HG02870 (cell line): ENCODE results near the gene LHB.
"Not testable (repeated sequence)": the region's sequence is repeated elsewhere in the genome, so short reads cannot be mapped to it uniquely, and the experiment has no call there.

Experiments used
- ATAC-seq: cut with Tn5 transposase; IDR thresholded peaks from one replicate; pipeline ENCODE4 v1.9.1; 2021; ENCODE audit warnings: mild to moderate bottlenecking, moderate library complexity; ENCODE audit not compliant: unreplicated experiment

Gene LHB

DNA sequence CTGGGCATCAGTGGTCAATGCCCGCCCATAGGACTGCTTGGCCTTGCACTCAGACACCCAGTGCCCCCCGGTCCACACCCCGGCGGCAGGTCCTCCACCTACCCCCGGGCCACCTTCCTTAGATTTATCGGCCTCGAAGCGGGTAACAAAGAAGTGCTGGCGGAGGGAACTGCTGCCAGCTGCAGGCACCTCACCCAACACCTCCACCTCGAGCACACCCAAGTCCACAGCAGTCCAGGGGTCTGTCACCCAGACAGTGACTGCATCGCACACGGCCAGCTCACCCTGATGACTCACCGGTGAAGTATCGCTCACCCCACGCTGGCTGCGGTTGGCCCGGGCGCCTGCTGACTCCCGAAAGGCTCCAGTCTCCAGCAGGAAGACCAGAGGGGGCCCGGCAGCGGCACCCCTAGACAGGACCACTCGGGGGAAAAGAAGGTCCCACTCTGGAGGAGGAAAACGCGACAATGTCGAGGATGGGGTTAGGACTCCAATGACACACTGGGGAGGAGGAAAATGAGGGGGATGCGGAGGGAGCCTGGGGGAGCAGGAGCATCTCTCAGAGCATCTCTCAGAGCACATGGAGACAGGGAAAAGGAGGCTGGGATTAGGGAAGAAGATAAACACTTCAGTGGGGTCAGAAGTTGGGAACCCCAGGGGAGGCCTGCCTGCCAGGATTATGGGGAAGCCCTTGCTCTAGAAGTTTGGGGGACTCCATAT lies 21.8 kb upstream of the LHB start:
- not testable (repeated sequence) for ATAC-seq

DNA sequence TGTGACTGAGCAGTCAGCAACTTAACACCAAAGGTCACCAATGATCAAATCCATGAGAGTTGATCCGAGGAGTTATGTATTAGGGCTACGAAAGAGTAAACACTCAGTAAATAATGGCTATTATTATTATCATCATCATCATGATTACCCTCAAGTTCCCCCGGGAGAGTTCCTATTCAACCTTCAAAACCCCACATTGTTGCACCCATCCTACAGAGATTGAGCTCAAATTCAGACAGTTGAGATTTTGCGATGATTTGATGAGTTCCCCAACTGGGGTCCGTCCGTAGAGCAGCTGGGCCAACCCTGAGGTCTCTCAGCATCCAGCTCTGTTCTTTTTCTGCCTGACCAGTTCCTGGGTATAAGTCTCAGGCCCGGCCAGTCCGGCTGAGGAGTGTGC lies 21.2 kb upstream of the LHB start:
- not testable (repeated sequence) for ATAC-seq

DNA sequence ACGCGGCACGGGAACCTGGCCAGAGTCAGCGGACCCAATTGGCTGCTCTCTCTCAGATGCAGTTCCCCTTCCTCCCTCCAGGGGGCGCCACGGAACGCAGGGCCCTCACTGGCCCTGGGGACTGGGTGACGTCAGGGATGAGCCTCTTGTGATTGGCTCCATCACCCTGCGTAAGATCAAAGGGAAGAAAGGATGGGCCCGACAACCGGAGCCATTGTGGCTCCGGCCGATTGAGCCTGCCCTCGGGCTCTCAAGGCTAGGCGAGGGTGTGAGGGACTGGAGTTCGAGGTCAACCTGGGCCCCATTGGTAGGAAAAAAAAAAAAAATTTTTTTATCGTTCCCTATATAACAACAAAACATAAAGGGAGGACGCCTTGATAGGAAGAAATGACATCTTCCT lies 19.9 kb upstream of the LHB start, which contains the start of gene CGB1:
Gene CGB1 (minus strand): TSS at position 81 of the 400 bp plus-strand sequence. CDS start 184 bp downstream, outside the sequence.
- not testable (repeated sequence) for ATAC-seq

DNA sequence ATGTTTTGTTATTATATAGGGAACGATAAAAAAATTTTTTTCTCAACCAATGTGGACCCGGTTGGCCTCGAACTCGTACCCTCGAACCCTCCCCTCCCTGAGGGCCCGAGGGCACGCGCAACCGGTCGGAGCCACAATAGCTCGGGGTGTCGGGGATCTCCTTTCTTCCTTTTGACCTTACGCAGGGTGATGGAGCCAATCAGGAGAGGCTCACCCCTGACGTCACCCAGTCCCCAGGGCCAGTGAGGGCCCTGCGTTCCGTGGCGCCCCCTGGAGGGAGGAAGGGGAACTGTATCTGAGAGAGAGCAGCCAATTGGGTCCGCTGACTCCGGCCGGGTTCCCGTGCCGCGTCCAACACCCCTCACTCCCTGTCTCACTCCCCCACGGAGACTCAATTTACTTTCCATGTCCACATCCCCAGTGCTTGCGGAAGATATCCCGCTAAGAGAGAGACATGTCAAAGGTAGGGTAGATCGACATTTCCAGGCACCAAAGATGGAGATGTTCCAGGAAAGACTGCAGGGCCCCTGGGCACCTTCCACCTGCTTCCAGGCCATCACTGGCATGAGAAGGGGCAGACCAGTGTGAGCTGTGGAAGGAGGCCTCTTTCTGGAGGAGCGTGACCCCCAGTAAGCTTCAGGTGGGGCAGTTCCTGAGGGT lies 14.9 kb upstream of the LHB start, which contains the start of gene CGB2:
Gene CGB2 (plus strand): TSS at position 249 of the 660 bp plus-strand sequence. CDS start 206 bp downstream, at position 455.
- not testable (repeated sequence) for ATAC-seq

DNA sequence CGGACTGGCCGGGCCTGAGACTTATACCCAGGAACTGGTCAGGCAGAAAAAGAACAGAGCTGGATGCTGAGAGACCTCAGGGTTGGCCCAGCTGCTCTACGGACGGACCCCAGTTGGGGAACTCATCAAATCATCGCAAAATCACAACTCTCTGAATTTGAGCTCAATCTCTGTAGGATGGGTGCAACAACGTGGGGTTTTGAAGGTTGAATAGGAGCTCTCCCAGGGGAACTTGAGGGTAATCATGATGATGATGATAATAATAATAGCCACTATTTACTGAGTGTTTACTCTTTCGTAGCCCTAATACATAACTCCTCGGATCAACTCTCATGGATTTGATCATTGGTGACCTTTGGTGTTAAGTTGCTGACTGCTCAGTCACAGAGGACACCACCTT lies 13.4 kb upstream of the LHB start:
- not testable (repeated sequence) for ATAC-seq

DNA sequence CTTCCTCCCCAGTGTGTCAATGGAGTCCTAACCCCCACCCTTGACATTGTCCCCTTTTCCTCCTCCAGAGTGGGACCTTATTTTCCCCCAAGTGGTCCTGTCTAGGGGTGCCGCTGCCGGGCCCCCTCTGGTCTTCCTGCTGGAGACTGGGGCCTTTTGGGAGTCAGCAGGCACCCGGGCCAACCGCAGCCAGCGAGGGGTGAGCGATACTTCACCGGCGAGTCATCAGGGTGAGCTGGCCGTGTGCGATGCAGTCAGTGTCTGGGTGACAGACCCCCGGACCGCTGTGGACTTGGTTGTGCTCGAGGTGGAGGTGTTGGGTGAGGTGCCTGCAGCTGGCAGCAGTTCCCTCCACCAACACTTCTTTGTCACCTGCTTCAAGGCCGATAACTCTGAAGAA lies 12.9 kb upstream of the LHB start:
- ATAC-seq, result not testable (repeated sequence)

DNA sequence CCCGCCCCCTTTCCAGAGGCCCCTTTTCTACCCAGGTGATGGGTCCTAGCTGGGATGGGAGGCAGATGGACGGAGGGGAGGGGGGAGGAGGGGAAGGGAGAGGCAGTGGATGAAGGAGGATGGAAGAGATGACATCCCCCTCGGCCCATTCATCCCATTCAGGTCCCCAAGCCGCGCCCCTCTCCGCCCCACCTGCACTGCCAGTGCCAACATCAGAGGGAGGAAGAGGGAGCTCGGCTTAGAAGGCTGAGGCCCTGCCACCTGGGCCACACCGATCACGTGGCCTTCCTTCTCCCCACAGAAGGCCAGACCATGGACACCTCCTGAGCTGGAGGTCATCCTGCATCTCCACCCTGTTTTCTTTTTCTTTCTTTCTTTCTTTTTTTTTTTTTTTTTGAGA lies 11.8 kb upstream of the LHB start:
- not testable (repeated sequence) for ATAC-seq

DNA sequence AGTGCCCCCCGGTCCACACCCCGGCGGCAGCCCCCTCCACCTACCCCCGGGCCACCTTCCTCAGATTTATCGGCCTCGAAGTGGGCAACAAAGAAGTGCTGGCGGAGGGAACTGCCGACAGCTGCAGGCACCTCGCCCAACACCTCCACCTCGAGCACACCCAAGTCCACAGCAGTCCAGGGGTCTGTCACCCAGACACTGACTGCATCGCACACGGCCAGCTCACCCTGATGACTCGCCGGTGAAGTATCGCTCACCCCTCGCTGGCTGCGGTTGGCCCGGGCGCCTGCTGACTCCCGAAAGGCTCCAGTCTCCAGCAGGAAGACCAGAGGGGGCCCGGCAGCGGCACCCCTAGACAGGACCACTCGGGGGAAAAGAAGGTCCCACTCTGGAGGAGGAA lies 8.7 kb upstream of the LHB start:
- not testable (repeated sequence) for ATAC-seq

DNA sequence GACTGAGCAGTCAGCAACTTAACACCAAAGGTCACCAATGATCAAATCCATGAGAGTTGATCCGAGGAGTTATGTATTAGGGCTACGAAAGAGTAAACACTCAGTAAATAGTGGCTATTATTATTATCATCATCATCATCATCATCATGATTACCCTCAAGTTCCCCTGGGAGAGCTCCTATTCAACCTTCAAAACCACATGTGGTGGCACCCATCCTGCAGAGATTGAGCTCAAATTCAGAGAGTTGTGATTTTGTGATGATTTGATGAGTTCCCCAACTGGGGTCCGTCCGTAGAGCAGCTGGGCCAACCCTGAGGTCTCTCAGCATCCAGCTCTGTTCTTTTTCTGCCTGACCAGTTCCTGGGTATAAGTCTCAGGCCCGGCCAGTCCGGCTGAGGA lies 8.2 kb upstream of the LHB start:
- not testable (repeated sequence) for ATAC-seq

DNA sequence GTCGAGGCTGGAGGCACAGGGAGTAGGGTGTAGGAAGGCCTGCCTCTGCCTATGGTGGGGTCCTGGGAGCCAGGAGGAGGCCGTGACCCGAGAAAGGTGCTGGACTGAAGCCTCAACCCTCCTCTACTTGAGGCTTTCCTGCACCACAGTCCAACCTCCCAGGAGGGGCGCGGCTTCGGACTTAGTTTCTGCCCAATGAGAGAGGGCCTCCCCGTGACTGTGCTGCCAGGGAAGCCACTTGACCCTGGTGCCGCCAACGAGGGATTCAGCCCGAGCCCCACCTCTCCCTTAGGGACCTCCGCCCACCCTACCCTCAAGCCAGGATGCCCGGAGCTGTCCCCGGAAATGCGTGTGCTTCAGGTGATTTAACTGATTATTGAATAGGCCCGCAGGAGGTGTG lies 7.3 kb upstream of the LHB start, which contains the start of gene CGB3:
Gene CGB3 (minus strand): TSS at position 101 of the 400 bp plus-strand sequence. CDS start 362 bp downstream, outside the sequence.
- ATAC-seq, result not testable (repeated sequence)

DNA sequence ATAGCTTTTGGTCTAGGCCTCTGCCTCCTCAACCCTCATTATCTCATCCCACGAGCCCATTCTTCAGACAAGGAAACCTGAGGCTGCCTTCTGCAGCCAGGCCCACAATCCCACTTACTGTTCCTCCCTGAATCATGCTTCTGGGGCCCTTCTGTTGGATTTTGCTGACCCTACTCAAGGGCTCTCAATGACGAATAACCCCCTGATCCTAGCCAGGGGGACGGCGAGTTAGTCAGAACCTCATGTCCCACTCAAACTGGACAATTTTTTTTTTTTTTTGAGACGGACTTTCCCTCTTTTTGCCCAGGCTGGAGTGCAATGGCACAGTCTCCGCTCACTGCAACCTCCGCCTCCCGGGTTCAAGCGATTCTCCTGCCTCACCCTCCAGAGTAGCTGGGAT lies 5.2 kb upstream of the LHB start:
- no peak for ATAC-seq

DNA sequence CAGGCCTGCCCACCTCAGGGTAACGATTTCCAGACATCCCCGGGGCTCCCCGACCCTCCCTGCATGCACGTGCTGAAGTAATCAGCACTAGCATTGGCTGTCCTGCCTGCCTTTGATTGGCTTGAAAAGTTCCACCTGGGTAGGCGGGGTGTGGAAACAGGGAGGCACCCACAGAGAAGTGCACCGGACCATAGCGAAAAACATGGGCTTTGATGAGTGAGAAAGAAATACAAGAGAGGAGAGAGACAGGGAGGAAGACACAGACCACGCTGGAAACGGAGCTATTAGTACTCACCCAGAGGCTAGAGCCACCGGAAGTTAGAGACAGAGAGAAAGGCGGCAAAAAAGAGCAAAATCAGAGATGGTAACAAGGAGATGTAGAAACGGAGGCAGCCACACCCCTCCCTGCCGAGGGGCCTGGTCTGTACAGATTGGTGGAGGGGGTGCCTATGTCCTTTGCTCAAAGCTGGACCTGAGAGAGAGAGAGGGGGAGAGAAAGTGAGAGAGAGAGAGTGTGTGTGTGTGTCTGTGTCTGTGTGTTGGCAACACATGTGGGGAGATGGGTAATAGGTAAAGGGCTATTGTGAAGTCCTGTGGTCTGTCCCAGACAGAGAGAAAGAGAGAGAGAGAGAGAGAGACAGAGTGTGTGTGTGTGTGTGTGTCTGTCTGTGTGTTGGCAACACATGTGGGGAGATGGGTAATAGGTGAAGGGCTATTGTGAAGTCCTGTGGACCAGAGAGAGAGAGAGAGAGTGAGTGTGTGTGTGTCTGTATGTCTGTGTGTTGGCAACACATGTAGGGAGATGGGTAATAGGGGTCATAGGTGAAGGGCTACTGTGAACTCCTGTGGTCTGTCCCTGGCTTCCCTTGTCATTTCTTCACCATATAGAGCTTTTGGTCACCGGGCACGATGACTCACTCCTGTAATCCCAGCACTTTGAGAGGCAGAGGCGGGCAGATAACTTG lies 4.3 kb upstream of the LHB start:
- no peak for ATAC-seq

DNA sequence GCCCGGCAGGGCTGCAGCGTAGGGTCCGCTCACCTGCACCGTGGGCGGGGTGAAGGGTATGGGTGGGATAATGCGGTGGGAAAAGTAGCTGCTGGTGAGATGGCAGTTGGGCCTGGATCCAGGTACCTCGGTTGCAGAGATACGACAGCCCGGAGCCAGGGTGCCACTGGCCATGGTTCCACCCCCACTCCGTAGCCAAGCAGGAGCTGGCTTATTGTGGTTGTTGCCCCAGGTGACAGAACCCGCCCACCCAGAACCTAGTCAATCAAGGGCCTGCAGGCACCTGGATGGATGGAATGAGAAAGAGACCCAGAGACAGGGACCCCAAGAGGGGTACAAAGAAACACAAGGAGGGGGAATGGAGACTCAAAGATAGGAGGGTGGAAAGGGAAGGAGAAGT lies 3.5 kb upstream of the LHB start:
- ATAC-seq, result no peak

DNA sequence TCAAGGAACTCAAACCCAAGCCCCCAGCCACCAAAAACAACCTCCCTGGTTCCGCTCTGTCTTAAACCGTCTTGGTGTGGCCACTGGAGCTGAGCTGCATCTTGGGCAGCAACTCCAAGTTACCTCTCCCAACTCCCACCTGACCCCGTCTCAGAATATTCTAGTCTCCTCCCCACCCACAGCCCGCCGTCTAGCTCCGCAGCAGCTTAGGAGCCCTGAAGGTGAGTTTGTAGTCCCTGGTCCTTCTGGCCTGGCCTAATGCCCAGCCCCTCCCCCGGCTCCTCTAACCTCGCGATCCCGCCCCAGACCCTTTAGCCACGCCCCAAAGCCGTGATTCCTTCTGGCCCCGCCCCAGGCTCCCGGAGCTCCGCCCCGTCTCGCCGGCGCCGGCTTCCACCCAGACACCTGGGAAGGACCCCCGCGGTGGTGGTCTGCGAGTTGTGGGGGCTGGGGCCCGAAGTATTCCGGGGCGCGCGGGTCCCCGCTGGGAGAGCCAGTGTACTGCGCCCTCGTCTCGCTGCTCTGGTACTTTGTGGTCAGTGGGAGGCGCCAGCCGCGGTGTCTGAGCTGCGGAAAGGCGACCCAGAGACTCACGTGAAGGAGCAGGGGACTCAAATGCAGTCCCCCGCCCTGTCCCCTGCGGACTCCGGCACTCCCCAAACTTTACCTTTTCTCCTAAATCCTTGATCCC lies 2.5 kb upstream of the LHB start:
- ATAC-seq, result no peak

DNA sequence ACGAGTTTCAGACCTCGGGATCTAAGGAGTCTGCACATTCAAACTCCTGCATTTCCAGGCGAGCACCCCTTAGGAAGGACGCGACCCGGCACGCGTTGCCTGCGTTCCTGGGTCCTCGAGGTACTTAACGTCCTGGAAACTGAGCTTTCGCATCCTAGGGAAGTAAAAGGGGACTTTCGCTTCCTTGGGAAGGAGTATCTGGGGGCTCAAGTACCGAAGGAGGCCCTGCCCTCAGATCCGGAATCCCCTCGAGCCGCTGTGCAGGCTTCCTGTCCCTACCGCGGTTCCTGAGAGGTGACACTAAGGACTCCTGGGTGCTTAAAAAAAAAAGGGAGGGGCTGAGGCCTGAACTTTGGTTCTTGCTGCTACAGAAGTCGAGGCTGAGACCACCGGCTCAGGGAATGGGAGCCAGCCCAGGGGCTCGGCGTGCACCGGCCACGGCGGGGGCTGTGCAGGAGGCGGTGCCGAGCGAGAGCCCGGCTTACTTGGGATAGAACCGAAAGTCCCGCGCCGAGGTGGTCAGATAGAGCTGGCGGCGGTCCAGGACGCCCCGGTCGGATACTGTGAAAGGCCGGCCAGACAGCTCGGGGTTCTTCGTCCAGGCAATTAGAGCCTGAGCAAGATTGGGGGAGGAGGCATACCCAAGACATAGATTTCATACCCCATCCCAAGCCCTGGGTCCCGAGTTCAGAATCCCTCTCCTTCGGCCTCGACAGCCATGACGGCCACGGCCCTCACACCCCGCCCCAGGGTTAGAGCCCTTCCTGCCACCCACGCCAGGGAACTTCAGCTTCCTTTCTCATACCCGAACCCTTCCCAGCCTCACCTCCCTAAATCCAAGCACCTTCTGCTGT lies 1.7 kb upstream of the LHB start:
- ATAC-seq, result not testable (repeated sequence)

DNA sequence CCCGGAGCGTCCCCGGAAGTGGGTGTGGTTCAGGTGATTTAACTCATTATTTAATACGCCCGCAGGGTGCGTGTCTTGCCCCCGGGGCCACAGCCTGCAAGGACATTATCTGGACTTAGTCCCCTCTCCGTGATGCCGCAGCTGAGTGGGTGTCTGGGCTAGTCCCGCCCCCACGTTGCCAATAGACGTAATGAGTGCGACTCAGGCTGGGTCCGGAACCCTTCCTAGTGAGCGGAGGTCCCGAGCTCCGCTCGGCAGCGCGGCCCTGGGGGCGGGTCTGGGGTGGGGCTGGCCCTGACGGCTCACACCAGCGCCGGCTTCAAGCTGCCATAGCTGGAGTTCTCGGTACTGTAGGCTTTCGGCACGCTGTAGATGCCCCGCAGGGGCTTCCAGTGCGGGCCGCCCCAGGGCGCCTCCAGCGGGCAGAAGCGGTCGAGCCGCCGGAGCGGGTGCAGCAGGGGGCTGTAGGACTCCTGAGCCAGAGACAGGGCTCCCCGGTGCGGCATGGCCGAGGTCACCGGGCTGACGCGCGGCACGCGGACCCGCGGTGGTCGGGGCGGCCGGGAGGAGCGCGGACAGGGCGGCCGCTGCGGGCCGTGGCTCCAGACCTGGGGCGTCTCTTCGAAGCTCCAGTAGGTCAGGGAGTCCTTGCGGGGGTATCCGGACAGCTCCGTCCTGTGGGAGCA lies 918 bp upstream of the LHB start:
- ATAC-seq, result no peak

DNA sequence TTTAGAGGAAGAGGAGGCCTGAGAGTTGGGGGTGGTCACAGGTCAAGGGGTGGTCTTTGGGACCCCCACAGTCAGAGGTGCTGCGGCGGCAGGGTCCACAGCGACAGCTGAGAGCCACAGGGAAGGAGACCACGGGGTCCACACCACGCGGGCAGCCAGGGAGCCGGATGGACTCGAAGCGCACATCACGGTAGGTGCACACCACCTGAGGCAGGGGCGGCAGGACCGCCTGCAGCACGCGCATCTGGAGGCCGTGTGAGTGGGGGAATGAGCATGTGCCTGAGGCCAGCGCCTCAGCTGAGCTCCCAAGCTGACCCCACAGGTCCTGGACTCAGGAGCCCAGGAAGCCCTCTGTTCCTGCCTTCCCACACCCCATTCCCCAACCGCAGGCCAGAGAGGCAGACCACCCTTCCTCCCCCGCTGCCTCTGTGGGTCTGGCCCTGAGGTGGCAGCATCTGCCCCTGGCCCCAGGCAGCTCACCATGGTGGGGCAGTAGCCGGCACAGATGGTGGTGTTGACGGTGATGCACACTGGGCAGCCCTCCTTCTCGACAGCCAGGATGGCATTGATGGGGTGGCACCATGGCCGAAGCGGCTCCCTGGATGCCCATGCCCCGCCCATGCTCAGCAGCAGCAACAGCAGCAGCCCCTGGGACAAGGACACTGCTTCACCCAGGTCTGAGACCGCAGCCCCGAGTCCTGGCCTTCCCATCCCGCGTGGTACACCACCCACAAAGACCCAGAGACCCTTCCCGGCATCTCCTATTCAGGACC lies 638 bp downstream of the LHB start:
- no peak for ATAC-seq

DNA sequence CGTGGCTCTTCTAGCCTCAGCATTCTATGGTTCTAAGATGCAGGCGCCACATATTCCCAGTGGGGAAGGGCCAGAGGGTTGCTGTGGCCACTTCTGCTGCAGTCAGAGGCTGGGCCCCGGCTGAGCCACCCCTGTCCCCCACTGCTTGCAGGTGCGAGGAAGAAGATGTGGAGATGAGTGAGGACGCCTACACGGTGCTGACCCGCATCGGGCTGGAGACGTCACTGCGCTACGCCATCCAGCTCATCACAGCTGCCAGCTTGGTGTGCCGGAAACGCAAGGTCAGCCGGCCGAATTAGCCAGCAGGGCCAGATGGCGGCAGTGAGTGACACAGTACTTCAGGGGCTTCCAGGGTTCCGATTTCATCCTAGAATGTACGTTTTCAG lies 2.0 kb downstream of the LHB start:
- no peak for ATAC-seq
